NCI-H2107 (cell line): ENCODE measurements around the gene TNFAIP8.
"Not testable (repeated sequence)": the region's sequence is repeated elsewhere in the genome, so short reads cannot be mapped to it uniquely, and the experiment has no call there.

Source experiments
- DNase-seq: peaks from one replicate; lab custom pipeline; 2025; lab: John Stamatoyannopoulos, UW

The TNFAIP8 gene

DNA sequence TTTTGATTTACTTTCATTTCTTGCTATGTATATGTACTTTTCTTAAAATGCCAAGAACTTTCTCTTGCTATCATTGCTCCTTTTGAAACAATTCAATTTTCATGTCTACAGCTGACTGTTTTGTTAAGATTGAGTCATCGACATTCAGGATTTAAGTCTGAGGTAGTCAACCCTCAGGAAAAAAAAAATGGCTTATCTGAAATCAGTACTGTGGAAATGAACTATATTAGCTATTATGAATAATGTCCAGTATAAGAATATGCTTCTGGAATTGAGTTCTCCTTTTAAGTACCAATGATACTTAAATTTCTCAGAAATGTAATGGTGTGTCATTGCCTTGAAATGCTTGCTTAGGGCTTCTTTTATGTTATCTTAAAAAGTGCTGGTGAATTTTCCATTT lies 37.9 kb downstream of the TNFAIP8 start:
- no peak for DNase-seq

DNA sequence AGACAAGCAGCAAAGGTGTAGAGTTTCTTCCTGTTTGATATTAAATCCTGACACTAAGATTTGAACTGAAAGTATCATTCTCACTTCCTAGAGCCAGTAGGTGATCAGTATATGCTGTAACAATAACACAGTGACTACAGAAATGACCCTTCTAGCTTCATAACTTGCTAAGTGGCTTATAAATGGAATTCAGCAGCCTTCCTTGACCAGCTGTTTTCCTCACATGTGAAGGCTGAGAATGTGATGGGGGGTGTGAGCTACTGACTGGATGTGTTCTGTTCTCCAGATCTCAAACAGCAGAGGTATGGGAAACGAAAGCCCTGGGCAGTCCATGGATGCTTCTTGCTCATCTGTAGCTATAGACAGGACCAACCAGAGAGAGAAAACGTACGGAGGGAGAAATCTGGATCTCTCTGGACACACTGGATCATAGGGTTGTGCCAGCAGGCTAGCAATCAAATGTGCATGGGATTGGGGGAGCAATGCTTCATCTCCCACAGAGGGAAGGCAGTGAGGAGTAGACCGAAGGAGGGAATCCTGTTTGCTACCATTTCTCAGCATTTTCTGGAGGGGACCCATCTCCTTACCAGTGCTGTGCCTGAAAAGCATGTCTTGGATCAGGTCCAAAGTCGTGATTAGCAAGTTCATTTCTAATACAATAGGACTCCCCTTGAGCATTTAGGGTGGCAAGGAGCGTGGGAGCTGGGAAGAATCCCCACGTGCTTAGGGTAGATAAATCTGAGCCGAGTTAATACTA lies 39.4 kb downstream of the TNFAIP8 start:
- DNase-seq, result no peak

DNA sequence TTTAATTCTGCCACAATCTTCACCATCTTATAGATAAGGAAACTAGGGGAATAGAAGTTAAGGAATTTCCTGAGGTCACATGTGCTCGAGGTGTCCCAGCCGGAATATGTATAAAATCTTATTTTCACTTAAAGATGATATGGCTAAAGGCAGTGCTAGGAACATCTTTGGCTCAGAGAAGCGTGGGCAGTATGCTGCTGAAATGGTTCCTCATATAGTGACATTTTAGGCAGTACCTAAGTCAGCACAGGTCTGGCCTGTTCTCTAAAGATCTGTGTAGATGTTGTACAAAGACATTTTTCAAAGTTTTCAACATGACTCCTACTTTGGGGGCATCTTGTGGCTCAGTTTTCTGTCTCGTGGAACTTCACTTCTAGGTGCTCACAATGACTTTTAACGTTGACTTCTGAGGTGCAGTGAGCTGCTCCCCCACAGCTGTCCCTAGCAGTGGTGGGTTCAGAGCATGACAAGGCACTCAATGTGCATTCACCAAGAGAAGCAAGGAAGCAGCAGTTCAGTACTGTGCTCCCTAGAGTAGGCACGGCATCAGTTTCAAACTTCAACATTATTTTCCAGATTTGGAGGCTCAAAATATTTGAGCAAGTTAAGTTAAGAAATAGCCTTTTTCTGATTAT lies 40.3 kb downstream of the TNFAIP8 start:
- no peak for DNase-seq

DNA sequence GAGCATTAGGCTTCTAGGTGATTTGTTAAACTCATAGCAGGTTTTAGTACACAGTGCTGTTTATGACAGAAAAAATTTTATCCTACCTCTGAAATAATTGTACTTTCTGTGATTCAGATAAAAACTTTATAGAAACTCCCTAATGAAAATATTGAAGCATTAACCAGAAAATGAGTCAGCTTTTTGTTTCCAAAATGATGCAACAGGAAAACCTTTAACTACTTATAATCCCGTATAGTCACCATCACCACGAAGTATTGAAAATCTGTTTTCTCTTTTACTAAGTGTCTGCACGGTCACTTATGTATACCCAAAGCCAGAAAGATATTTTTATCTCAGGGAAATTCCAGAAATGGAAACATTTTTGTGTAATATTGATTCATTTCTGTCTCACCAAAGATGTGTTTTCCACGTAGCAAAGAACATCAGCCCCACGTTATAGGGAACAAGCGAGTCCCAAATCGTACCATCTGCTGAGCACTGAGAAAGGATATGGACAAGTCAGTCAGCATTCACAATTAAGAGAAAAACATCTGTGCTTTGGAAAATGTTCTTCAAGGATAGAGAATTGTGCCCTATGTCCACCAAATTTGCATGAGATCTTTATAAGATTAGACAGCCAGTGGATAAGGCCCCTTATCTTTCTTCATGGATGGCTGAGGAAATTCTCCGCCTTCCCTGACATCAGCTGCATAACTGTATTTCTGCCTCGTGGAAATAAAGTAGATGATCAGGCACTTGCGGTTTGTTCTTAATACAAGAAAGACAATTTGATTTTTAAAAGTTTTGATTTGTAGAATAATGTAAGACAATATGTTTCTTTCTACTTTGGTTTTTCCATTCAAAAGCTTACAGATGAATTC lies 41.9 kb downstream of the TNFAIP8 start:
- DNase-seq, result no peak

DNA sequence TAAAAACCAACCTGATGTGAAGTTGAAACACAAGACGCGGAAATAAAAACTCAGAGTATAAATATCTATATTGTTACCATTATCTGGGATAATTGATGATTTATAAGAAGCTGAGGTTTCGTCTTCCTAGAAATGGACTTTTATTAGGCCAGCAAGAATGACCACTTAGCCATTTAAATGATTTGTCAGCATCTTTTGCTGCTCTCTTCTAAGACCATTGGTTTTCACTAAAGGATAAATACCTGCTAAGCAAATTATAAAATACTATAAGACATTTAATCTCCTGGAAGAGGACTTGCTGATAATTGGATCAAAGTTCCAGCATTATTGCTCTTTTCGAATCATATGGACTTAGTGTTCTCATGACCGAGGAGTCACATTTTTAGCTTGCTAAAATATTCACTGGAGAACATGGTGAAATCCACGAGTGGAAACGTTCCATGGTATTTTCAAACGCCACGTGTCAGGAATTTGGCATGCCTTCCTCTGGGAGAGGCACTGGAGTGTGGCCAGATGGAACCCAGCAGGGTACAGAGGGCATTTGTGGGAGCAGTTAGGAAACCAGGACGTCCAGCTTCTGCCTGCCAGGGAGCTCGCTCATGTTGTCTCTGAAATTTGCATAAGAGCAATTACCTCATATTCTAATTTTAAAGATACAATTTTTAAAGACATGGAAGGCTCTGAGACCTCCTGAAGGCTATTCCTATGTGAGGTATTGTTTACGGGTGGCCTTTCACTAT lies 43.1 kb downstream of the TNFAIP8 start:
- DNase-seq, result no peak

DNA sequence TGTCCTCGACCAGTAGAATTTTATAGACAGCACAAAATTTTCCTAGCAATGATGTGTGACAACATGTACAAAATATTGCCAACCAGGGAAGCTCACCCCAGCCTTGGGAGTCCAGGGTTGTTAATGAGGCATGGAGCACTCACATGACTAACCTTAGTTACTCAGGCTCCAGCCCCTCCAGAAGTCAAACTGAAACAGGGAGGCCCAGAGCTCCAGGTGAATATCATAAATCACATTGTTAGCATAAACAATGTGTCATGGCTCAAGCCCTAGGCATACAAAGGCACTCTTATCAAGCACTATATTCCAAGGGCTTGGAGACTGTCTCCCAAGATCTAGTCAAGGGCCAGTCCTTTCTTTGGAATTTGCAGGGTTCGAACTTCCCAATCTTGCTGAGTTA lies 44.4 kb downstream of the TNFAIP8 start:
- DNase-seq, result no peak

DNA sequence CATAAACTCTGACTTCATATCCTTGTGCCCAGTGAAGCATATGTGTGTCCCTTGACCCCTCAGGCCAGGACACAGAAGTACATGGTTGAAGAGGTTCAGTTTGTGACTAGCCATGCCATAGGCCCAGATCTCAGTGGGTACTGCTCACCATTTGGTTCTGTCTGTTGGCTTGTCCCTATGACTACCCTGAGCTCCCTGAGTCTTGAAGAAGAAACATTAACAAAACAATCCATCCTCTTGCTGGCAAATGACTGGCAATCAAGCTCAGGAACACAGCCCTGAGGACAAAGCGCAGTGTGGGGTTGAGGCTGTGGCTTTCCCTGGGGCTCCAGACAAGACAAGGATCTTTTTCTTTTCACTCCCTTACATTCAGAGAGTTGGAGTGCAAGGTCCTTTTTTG lies 46.3 kb downstream of the TNFAIP8 start:
- no peak for DNase-seq

DNA sequence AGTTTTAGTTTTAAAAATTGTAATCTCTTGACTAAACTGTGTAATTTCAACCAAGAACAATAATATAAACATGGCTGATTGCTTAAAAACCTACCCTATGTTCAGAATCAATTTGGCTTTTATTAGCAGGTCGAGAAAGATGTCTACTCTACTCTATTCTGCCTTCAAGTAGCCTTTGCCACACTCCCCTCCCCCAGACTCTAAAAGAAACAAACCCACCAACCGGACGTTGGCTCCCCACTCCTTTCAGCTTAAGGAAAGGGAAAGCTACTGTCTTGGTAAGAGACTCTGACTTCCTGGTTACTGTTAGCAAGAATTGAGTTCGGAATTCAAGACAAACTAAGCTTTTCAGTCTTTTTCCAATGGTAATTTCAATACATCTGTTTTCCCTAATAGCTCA lies 46.7 kb downstream of the TNFAIP8 start:
- DNase-seq, result no peak

DNA sequence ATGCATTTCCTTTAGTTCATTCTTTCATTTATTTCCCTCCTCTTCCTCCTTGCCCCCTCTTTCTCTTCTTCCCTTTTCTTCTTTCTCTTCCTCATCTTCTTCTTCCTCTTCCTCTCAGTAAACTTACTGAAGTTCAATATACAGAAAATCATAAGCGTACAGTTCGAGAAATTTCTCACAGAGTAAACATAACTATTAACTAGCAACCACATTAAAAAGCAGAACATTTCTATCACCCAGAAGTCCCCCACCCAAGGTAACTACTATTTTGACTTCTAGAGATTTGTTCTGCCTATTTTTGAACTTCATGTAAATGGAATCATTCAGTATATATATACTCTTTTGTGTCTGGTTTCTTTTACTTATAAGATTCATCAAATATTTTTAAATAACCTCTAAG lies 48.2 kb downstream of the TNFAIP8 start:
- no peak for DNase-seq

DNA sequence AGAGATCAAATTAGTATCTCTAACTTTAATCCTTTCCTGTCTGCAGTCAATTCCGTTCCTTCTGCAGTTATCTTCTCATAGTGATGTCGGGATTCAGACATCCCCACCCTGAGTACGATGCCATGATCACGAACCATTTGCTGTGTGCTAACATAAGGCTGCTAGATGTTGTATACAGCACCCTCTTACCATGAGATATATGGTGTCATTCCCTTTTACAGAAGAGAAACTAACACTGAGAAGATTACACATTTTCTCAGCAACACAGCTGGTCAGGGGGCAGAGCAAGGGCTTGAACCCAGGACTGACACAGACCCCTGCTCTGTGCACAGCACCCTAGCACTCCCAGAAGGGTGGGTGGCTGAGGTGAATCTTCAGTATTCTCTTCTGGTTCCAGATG lies 49.6 kb downstream of the TNFAIP8 start:
- DNase-seq, result no peak

DNA sequence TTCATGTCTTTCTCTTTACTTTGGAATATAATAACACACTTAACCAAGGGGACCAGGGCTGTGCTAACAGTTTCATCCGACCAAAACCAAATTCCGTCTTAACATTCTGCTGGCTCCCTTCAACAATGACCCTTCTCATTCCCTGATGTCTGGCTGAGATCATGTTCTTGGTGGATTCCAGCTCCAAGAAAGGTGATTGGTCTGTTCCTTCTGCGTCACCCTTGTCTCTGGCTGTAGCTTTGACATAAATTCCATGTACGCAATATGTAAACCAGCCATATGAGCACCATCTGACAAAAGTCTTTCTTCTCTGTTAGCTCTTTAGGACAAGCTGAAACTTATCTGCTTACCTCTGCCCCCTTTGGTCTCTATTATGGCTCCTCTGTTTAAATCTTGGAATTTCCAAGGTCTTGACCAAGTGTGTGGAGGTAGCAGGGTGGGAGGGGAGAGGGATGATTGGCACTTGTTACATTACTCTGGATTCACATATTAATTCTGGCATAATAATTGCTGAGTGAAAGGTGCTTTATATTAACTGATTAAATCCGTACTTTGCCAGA lies 50.8 kb downstream of the TNFAIP8 start:
- DNase-seq, result no peak

DNA sequence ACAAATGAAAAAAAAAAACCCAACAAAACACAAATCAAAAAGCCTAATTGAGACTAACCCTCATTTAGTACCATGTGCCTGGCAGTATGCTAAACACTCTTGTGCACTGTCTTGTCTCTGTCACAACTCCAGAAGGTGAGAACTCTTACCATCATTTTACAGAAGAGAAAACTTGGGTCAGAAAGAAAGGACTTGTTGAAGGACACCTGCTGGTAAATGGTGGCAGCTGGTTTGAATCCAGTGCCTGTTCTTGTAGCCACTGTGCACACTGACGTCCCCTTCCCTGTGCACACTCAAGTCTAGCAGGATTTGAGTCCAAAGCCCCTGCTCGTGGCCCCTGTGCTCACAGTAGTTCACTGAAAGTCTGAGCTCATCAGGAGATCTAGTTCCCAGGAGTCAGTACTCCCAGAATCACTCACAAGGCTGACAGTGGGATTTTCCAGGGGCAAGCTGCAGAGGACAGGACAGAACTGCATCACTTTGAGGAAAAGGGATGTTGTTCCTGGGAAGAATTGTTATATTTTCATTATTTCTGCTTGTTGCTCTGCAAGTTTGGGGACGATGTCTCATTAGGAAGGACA lies 53.5 kb downstream of the TNFAIP8 start:
- no peak for DNase-seq

DNA sequence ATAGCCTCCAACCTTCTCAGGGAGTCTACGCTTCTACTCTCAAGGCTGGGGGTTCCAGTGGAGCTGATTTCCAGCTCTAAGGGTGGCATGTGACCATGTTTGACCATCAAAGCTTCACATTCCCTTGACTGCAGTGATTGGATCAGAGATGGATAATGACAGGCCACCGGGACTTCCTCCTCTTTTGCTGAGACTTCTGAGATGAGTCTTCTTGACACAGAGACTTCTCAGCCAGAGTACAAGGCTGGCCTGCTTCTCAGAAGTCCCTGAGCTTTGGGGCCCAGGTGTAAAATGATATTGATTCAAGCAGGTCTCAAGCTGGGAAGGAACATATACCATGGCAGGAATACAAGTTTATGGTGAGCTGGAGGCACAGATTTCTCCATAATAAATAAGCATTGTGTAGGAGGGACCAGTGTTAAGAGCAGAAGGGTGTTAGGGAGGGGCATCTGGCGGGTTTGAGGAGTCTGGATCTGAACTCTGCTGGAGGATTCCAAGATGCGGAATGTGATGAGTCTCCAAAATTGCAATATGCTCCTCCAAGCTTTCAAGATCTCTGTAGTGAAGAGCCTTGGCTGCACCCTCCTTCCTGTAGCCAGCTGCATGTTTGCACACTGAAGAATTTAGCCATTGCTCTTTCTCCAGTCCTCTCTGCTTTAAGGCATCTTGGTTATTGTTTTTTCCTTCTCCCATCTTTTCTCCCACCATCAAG lies 54.8 kb downstream of the TNFAIP8 start:
- DNase-seq, result no peak

DNA sequence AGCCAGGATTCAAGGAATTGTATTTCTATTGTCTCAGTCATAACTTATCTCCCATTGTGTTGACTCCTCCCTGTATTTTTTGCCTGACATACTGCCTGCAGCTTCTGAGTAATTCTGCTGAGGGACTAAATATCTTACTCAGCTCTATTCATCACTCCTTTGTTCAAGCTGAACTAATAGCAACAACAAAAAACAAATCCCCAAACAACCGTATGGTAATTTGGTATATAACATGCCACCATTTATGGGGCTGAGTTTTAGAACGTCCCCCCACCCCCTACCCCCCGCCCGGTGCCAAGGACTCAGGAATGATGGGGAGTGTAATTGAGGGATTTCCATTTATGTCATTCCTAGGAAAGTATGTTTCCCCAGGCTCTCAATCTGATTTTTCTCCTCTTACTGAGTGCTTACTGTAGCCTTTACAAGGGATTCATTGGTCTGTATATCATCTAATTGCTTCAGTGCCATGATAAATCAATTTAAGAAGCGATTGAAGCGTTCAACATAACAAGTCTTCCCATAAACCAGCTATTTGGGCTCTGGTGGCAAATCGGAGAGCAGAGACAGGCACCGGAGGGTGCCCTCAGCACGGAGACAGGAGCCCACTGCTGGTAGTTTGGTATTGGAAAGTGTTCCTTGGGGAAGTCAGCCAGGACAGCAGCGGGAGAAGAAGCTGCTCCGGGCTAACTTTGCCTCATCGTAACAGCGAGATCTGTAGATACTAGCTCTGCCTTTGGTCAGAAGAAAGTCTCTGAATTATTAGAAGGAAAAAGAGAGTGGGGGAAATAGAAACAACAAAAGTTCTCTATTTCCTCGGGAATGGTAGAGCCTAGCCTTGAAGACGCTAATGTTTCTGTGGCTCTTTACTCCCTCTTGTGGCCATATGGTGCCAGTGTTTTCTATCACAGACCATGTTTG lies 55.8 kb downstream of the TNFAIP8 start:
- peak; percentile 13 for DNase-seq

DNA sequence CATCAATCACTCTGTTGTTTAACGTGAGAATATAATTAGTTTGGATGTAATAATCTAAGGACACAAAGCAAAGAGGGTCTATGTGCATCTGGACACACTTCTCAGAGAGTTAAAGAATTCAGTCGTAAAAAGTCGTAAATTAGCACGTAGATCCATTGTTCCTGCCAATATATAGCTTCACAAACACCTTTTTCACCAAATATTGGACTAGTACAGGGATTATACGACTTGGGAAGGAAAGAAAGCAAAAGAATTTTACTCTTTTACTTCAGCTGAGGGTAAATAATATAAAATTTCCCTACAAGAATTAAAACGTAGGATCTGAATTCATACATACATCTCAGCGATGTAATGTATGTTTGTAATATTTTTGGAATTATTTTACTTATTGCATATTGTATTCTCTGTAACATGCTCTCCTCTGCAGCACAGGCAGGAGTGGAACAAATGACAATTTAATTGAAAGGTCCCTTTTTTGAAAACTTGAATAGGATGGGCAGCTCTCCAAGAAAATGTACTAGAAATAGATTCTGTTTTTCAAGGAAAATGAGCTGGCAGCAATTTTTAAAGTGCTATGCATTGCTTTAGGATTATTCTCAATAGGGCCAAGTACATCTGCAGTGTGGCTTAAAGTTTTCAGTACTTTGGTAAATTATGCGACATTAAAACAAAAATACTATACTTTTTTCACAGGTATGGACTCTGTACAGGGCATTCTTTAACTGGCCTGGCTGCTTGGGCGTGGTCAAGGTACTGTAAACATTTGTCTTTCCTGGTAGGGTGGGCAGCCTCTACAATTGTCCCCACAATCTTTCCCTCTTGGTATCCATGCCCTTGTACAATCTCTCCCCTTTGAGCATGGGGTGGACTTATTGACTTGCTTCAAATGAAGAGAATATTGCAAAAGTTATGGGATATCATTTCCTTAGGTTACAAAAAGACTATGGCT lies 56.7 kb downstream of the TNFAIP8 start:
- no peak for DNase-seq

DNA sequence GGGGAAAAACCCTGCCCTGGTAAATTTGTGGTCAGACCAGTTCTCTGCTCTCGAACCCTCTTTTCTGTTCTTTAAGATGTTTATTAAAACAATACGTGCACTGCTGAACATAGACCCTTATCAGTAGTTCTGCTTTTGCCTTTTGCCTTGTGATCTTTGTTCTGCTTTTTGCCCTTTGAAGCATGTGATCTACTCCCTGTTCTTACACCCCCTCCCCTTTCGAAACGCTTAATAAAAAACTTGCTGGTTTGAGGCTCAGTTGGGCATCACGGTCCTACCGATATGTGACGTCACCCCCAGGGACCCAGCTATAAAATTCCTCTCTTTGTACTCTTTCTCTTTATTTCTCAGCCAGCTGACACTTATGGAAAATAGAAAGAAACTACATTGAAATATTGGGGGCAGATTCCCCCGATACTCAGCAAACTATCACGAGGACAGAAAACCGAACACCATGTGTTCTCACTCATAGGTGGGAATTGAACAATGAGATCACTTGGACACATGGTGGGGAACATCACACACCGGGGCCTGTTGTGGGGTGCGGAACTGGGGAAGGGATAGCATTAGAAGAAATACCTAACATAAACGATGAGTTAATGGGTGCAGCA lies 58.4 kb downstream of the TNFAIP8 start:
- not testable (repeated sequence) for DNase-seq

DNA sequence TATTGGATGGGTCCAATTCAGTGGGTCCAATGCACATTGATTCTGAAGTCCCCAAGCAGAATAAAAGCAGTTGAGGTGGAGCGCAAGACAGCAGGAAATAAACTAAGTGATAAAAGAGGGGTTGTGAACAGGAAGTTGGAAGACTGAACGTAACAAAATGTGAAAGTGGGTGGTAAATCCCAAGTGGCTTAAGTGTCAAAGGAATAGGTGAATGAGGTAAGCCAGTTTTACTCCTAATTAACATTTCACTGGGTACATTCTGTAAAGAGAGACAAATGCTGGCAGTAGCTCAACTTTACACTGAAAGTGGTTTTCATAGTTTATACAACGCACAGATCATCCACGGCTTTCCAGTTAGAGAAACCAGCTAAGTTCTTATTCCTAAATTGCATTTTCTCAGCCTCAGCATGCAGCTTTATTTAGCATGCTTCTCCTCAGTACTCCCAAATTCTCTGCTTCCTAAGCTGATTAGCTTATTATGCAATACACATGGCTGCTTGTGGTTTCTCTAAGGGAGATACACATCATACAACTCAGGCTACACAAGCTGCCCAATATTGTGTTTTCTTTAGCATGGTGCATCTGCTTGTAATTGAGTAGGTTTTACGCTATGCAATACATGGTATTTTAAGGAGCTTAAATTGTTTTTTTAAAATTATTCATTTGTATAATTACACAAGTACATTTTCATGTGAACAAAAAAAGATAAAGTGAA lies 62.2 kb downstream of the TNFAIP8 start:
- no peak for DNase-seq
